KOPT-K1 (cell line): ENCODE results near the gene HNF4A.
"Not testable (repeated sequence)": the region's sequence is repeated elsewhere in the genome, so short reads cannot be mapped to it uniquely, and the experiment has no call there.

Experiments
- H3K27ac ChIP-seq: fragments of 200-600 bp; sonication (generic); 2 replicates; pipeline ENCODE4 v1.5.1; 2016; ENCODE audit warnings: antibody characterized with exemption, mild to moderate bottlenecking, low read depth, low read length; ENCODE audit not compliant: poor library complexity, severe bottlenecking
- H3K36me3 ChIP-seq: fragments of 200-600 bp; sonication (generic); 2 replicates; pipeline ENCODE4 v1.5.1; 2017; ENCODE audit warnings: antibody characterized with exemption, mild to moderate bottlenecking, low read length, moderate library complexity; ENCODE audit not compliant: insufficient read depth
- H3K9me3 ChIP-seq: fragments of 200-600 bp; sonication (generic); 2 replicates; pipeline ENCODE4 v1.5.1; 2017; ENCODE audit warnings: antibody characterized with exemption, low read length, mild to moderate bottlenecking; ENCODE audit not compliant: insufficient read depth, poor library complexity, severe bottlenecking

Gene HNF4A

DNA sequence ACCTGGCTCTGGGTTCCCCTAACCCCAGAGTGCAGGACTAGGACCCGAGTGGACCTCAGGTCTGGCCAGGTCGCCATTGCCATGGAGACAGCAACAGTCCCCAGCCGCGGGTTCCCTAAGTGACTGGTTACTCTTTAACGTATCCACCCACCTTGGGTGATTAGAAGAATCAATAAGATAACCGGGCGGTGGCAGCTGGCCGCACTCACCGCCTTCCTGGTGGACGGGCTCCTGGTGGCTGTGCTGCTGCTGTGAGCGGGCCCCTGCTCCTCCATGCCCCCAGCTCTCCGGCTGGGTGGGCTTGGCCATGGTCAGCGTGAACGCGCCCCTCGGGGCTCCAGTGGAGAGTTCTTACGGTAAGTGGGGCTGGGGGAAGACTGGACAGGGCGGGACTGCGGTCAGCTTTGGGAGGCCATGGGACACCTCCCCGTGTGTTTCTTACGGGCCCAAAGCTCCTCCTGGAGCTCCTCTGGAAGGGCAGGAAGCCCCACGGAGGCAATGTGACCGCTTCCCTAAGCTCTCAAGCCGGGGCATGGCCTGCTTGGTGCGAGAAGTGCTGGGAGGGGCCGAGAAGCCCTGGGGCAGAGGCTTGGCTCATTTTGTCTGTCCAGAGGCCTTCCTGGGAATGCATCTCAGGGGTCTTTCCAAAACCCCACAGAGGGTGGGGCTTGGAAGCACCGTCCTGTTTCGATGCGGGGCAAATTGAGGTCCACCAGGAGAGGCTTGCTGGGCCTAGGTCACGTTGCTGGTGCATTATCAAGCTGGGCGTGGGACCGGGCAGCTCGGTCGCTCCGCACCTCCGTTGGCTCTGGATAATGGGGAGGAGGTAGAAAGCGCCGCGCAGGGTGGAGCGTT, at the start of gene HNF4A:
HNF4A (plus strand) TSS at position 202 of the 855 bp plus-strand sequence; CDS start at position 308, 106 bp downstream.
- Histone ChIP-seq H3K9me3 (no peaks in the 10 kb centered on the region), H3K27ac (no peak within 1 kb of the TSS), H3K36me3 (no peaks in the 10 kb centered on the region)

DNA sequence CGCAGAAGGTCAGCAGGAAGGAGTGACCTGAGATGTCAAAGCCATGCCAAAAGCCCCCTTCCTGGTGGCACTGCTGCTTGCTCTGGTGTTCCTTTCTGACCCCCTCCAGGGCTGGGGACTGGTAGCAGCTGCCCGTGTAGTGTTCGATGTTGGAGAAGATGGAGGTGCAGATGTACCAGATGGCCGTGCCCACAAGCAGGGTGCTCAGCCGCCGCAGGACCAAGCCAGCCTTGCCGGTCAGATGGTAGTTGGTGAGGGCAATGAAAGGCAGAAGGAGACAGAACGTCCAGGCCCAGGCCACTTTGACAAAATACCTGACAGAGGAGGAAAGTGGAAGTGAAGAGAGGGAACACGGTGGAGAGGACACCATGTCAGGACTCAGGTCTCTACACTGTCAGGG, 48.6 kb upstream of the HNF4A start:
- no peak overlapping the region for H3K27ac ChIP-seq
- H3K36me3 ChIP-seq: no peaks in the 10 kb centered on the region
- H3K9me3 ChIP-seq: no peaks in the 10 kb centered on the region

DNA sequence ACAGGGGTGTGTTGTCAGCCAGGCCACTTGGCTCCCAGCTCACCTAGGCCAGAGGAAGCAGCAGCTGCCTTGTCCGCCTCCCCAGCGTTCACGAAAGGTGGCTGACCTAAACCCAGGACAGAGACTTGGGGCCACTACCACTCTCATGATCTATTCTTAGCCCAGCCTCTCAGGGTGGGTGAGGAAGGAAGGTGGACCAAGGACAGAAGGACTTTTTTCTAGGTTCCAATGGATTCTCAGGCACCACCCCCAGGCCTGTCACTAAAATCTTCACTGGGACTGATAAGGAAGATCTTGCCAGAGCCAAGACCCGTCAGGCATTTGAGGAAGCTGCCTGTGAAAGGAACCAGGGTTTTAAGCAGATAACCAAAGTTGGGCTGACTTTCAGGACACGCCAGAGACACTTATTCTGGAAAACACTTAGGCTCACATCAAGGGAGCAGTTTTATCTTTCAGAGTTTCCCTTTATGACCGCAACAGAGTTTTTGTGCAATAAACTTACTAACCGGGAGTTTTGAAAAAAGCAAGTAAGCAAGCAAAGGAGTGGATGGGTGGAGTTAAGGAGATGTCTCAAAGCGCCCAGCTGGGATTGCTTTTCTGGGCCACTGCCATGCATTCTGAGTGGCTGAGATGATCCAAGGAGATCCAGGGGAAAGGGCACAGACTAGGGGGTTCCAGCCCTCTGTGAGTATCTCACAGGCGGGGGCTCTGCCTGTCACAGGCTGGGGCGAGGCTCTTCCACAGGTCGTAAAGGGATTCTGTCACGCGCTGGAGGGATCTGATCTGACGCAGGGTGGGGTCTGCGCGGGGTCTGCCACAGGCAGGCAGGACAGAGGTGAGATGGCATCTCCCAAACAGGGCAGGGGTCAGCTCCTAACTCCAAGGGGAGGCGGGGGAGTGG, 45.5 kb upstream of the HNF4A start:
- H3K27ac ChIP-seq: no peak overlapping the region
- no peaks in the 10 kb centered on the region for H3K9me3 ChIP-seq
- H3K36me3 ChIP-seq: no peaks in the 10 kb centered on the region

DNA sequence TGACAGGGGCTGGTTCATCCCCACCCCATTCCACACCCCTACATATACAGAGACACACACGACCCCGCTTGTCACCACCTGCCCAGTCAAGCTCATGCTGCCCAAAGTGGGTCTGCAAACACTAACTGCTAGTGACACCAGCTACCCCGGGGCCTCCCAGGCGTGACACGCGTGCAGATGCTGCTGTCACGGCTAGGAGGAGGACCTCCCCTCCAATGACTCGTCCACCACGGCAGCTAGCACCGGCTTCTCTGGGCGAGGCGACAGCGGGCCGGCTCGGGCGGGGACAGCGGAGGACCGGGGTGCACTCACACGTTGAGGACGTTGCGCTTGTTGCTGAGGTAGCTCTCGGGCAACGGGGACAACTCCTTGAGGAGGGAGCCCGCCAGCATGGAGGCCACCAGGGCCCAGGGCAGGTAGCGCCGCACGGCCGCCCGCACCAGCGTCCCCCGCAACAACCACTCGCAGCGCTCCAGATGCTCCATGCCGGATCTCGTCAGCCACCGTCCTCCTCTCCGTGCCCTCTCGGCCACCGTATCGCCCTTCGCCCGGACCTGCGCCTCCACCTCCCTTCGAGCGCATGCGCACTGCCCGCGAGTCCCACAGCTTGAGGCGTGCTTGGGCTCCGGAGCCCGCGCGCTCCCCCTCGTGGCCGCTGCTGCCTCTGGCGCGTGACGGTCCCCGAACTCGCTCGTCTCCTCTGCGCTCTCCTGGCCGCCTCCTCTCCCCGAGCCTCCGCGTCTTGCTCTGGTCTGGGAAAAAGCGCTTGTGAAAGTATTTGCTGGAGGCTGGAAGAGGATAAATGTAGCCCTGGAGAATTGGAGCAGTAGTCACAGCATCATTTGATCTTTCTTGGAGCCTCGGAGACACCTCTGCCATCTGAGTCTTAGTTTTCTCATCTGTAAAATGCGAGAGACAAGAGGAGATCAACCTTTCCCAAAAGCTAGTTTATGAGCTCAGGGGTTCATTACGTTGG, 44.5 kb upstream of the HNF4A start, which contains the start of gene FITM2:
FITM2 (minus strand) TSS at position 539 of the 976 bp plus-strand sequence; CDS start at position 485, 54 bp downstream.
- Histone ChIP-seq H3K9me3 (no peaks in the 10 kb centered on the region), H3K36me3 (no peaks in the 10 kb centered on the region), H3K27ac (peak within 1 kb of the TSS; percentile 56)

DNA sequence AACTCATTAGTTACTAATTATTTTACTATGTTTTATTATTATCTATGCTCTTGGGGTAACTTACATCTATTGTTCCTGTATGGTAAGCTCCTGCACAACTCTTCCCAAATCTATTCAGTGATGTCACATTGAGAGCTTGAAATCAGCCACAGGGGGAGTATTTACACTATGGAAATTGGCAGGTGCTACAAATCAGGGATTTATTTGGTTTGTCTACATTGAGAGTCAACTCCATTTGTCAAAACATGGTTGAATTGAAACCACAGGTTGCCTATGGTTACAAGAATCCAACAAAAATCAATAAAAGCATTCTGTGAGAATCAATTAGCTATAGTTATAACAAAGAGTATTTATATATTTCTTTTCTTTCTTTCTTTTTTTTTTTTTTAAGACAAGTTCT, 40.6 kb upstream of the HNF4A start:
- Histone ChIP-seq H3K36me3 (no peaks in the 10 kb centered on the region), H3K27ac (no peak overlapping the region)

DNA sequence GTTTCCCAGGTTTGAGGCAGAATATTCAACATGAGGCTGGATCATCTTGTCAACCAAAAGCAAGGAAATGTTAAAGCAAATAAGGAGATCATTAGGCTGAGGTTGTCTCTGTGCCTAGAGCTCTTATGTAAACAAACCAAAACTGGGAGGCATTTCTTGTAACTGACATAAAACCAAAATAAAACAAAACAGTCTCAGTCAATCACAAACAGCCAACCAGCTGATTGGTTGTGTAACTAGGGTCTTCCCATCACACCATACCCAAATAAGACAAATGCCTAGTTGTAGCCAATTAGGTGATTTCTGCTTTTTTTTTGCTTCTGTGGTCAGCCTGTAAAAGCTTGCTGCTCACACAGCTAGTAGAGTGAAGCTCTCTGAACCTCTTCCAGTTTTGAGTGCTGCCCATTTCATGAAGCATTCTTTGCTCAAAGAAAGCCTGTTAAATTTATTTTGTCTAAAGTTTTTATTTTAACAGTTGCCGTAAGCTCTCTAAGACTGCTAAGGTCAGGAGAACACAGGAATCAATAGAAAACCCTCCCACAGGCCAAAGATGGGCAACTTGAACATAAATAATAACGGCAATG, 35.6 kb upstream of the HNF4A start:
- Histone ChIP-seq H3K9me3 (no peaks in the 10 kb centered on the region), H3K27ac (no peak overlapping the region), H3K36me3 (no peaks in the 10 kb centered on the region)

More for the DNA sequence above, 40.6 kb upstream of the HNF4A start:
- no peaks in the 10 kb centered on the region for H3K9me3 ChIP-seq

DNA sequence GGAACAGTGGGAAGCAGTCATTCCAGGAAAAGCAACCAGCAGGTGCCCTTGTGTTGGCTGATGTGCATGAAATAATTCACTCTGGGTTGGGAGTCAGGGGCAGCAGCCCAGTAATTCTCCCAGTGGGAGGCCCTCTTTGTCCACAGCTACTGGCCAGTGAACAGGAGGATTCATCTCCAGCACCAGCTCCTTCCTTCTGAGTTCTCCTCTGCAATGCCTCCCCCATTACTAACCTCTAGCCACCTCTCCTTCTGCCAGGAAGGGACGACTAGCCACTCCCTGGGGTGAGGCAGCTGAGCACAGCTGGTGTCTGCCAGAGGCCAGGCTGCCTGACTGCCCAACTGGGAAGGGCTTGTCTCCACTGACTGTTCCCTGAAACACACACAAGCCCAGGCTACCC, 31.2 kb upstream of the HNF4A start:
- no peaks in the 10 kb centered on the region for H3K9me3 ChIP-seq
- no peaks in the 10 kb centered on the region for H3K36me3 ChIP-seq
- no peak overlapping the region for H3K27ac ChIP-seq

DNA sequence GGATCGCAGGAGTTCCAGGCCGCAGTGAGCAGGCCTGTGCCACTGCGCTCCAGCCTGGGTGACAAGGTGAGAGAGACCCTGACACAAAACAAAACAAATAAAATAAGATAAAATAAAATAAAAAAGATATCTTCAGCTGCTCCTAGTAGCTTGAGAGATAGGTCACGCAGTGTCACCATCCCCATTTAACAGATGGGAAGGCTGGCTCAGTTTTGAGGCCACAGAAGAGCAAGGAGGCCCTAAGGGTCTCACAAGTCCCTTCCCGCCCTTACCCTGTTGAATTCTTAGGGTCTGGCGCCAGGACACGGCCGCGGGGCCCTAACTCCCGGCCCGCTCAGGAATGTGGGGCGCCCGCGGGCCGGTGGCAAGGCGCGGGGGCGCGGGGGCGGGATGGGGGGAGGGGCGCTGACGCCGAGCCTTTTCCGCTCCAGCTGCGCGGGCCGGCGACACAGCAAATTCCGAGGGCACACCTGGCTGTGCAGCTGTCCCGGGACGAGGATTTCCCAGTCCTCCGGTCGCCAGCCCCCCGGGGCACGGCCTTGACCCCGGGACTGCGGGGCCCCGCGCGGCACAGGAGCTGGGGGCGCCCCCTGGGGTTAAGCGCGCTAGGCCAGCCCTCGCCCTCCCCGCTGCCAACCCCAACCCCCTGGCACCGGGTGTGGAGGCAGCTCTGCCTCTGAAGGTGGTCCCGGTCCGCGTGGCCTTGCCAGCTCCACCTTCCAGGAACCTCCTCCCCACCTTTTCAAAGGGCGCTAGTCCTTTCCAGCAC, 28.9 kb upstream of the HNF4A start:
- H3K27ac ChIP-seq: no peak overlapping the region
- H3K36me3 ChIP-seq: no peaks in the 10 kb centered on the region
- H3K9me3 ChIP-seq: no peaks in the 10 kb centered on the region

DNA sequence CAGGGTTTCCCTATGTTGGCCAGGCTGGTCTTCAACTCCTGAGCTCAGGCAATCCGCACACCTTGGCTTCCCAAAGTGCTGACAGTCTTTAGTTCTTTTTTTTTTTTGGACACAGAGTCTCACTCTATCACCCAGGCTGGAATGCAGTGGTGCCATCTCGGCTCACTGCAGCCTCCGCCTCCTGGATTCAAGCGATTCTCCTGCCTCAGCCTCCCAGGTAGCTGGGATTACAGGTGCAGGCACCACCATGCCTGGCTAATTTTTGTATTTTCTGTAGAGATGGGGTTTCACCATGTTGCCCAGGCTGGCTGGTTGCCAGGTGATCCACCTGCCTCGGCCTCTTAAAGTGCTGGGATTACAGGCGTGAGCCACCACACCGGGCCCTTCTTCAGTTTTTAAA, 27.8 kb upstream of the HNF4A start:
- H3K36me3 ChIP-seq, H3K9me3 ChIP-seq, H3K27ac ChIP-seq: not testable (repeated sequence)

DNA sequence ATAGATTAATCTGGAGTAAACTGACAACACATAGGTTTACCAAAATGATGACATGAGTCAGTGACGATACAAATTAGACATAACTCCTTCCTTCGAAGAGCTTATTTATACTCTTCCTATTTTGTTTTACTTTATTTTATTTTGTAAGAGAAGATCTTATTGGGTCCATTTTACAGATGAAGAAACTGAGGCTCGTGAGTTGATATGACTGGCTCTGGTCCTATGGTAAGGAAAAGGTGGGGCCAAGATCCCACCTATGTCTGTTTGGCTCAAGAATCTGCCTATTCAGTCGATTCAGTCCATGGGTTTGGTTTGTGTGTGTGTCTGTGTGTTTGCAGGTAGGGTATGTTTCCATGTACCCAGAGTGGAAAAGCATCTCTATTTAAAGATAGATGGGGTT, 27.1 kb upstream of the HNF4A start:
- no peak overlapping the region for H3K27ac ChIP-seq
- H3K9me3 ChIP-seq: no peaks in the 10 kb centered on the region
- H3K36me3 ChIP-seq: no peaks in the 10 kb centered on the region

DNA sequence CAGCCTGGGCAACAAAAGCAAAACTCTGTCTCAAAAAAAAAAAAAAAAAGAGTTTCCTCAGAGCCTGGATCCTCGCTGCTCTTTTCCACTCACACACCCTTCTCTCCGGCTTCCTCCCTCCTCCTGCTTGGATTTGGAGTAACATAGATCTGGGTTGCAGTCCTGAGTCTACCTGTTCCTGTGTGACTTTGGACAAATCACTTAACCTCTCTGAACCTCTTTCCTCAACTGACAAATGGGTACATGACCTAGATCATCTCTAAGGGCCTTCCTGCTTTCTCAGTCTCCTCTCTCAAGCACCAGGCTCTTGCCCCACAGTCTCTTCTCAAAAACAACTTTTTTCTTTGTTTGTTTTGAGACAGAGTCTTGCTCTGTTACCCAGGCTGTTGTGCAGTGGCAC, 24.3 kb upstream of the HNF4A start:
- Histone ChIP-seq H3K9me3 (no peaks in the 10 kb centered on the region), H3K27ac (no peak overlapping the region), H3K36me3 (no peaks in the 10 kb centered on the region)

DNA sequence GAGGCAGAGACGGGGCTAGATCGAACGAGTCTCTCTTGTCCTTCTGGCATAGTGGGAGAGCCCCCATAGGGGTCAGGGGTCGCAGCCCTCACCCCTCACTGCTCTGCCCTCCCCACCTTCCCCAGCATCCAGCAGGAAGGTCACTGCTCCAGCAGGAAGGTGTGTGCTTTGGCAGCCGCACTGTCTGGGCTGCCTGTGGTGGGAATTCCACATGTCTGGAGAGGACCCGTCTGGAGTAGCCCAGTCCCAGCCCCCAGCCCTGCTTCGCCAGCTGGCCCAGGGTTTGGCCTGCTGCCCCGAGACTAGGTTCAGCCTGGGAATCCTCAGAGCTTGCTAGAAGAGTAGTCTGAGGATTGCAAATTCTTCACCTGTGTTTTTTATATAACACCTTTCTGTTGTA, 21.2 kb upstream of the HNF4A start:
- Histone ChIP-seq H3K9me3 (no peaks in the 10 kb centered on the region), H3K36me3 (no peaks in the 10 kb centered on the region), H3K27ac (no peak overlapping the region)

DNA sequence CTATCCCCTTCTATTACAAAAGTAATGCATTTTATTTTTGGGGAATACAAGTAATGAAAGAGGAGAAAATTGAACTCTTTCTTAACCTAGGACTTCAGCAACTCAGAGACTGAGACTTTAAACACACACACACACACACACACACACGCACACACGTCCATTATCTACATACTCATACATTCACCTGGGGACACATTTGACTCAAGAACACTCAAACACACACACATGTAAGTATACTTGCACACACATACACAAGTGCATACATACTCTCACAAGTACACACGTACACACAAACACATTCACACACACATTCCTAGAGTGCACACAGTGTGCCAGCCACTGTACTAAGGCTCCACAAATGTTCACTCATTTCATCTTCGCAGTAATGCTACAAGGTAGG, 20.8 kb upstream of the HNF4A start:
- H3K27ac ChIP-seq: no peak overlapping the region
- no peaks in the 10 kb centered on the region for H3K36me3 ChIP-seq
- no peaks in the 10 kb centered on the region for H3K9me3 ChIP-seq

DNA sequence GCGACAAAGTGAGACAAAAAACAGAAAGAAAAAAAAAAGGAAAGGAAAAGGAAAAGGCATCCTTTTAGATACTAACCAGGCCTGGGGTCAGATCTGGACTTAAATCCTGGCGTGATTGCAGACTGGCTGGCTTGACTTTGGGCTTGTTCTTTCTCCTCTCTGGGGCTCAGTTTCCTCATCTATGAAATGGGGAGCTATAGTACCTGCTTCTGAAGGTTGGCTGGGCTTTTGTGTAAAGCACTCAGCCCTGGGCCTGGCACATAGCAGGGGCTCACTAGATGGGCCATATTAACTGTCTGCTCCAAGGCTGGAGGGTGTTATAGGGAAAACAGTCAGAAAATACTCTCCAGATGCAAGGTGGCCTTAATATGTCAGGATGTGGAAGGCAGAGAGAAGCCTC, 19.8 kb upstream of the HNF4A start:
- no peaks in the 10 kb centered on the region for H3K36me3 ChIP-seq
- H3K27ac ChIP-seq: no peak overlapping the region

More for the DNA sequence above, 19.8 kb upstream of the HNF4A start:
- H3K9me3 ChIP-seq: no peaks in the 10 kb centered on the region
